Aorta (tissue), 5 donors: ENCODE results near the gene TPSD1. TPM values are rescaled to one million over a fixed set of nuclear protein-coding genes. Genes with fewer than 3 reads are reported as not detected.
"Not testable (repeated sequence)": the region's sequence is repeated elsewhere in the genome, so short reads cannot be mapped to it uniquely, and the experiment has no call there.

Experiments used
- ATAC-seq: fragments of 200-7000 bp; cut with Tn5 transposase; one replicate; pipeline ENCODE4 v1.9.1; 2022; ENCODE audit warnings: moderate library complexity; ENCODE audit not compliant: low FRiP score
- DNase-seq, 2 donors: peaks; one replicate each; pipeline ENCODE4 v3.0.0-alpha.2; 2020
- H3K27ac ChIP-seq, 2 donors: one replicate each; pipeline ENCODE4 v1.5.1; 2013; ENCODE audit warnings: low read length in 2 of 2, mild to moderate bottlenecking in 2 of 2, moderate library complexity in 2 of 2, control low read depth in 1 of 2, inconsistent platforms in 1 of 2, low read depth in 1 of 2
- H3K27me3 ChIP-seq, 2 donors: one replicate each; pipeline ENCODE4 v1.6.1; 2013; ENCODE audit warnings: control low read depth in 1 of 2, low read length in 1 of 2, mild to moderate bottlenecking in 1 of 2, moderate library complexity in 1 of 2; ENCODE audit not compliant: insufficient read depth in 2 of 2, control insufficient read depth in 1 of 2
- H3K36me3 ChIP-seq, 2 donors: one replicate each; pipeline ENCODE4 v1.6.1; 2013; ENCODE audit warnings: control low read depth in 1 of 2, low read length in 1 of 2, mild to moderate bottlenecking in 1 of 2; ENCODE audit not compliant: insufficient read depth in 2 of 2, control insufficient read depth in 1 of 2
- H3K4me1 ChIP-seq, 2 donors: one replicate each; pipeline ENCODE4 v1.6.1; 2013; ENCODE audit warnings: low read length in 2 of 2, control low read depth in 1 of 2, mild to moderate bottlenecking in 1 of 2, moderate library complexity in 1 of 2; ENCODE audit not compliant: insufficient read depth in 2 of 2, control insufficient read depth in 1 of 2
- H3K4me3 ChIP-seq, 2 donors: one replicate each; pipeline ENCODE4 v1.5.1; 2013; ENCODE audit warnings: low read length in 2 of 2, control low read depth in 1 of 2, mild to moderate bottlenecking in 1 of 2
- H3K9me3 ChIP-seq: one replicate; pipeline ENCODE4 v1.6.1; 2013; ENCODE audit warnings: mild to moderate bottlenecking, low read length; ENCODE audit not compliant: control insufficient read depth
- WGBS, 2 donors: extraction: QIAGEN DNeasy Blood & Tissue Kit; methylation state at CpG; one replicate each; pipeline ENCODE4 v1.1.7; 2013; 5-methylcytosine and 5-hydroxymethylcytosine counted together
- intact Hi-C, 2 donors: fragments of 100-400 bp; cut with DNase I; formaldehyde crosslinking; loops; one replicate each; pipeline versions ENCODE4 v1.14.2 to v1.15.0; 2022
- polyA plus RNA-seq, 2 donors: library from polyadenylated mRNA; stranded (reverse); fragments of 200-250 nt; gene quantifications; one replicate each; pipeline ENCODE4 v1.2.3, GENCODE V29; 2013
- total RNA-seq, 2 donors: library from RNA; stranded (reverse); fragmentation: NEBNext Ultra II Directional; extraction: Animal tissue kit (Norgen Biotek cat#: 25700); gene quantifications; one replicate each; pipeline ENCODE4 v1.2.1, GENCODE V29; 2021
- donor health status: healthy with polysubstance abuse.
- donor health status: Bipolar disorder and iron deficiency.
- donor health status: DM: no; HTN: no; CAD: no.
- donor health status: DM: no; HTN: no; CAD: no.
- donor health status: DM: yes; HTN: yes; CAD: no.

TPSD1 gene
- total and polyA plus RNA-seq, 4 donors: 0.38 TPM; not detected in 3

DNA sequence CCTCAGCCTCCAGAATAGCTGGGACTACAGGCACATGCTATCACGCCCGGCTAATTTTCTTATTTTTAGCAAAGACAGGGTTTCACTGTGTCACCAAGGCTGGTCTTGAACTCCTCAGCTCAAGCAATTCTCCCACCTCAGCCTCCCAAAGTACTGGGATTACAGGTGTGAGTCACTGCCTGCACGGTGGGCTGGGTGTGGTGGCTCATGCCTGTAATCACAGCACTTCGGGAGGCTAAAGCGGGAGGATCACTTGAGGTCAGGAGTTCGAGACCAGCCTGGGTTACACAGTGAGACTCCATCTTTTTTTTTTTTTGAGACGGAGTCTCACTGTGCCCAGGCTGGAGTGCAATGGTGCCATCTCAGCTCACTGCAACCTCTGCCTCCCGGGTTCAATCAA is 36.9 kb downstream of the TPSD1 start:
- H3K4me3 ChIP-seq, H3K27me3 ChIP-seq, H3K27ac ChIP-seq, H3K36me3 ChIP-seq, intact Hi-C loops, H3K4me1 ChIP-seq, ATAC-seq, DNase-seq, H3K9me3 ChIP-seq: not testable (repeated sequence)
- WGBS, 2 donors: 74 to 80% methylated on average over 8 of the region's 8 CpGs

DNA sequence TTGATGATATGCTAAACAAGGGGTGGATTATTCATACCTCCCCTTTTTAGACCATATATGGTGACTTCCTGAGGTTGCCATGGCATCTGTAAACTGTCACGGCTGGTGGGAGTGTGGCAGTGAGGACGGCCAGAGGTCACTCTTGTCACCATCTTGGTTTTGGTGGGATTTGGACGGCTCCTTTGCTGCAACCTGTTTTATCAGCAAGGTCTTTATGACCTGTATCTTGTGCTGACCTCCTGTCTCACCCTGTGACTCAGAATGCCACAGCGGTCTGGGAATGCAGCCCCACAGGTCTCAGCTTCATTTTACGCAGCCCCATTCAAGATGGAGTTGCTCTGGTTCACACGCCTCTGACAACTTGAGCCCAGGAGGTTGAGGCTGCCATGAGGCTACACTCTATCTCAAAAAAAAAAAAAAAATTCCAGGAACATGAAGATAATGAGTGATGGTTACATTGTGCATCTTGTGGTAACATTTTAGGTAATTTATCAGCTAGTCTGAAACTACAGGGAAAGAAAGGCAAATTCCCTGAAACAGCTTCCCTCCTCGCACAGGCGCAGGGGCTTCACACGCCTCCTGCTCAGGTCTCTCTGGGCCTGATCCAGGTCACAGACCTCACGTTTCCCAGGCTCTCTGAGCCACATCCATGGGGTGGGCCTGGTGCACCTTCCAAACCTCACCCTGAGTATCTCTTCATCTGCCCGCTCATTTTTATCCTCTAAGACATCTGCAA is 38.2 kb downstream of the TPSD1 start:
- Histone ChIP-seq H3K36me3 (no peaks in the 10 kb centered on the region), H3K9me3 (no peaks in the 10 kb centered on the region), H3K4me3 (no peak overlapping the region), H3K27ac (no peak overlapping the region), H3K4me1 (no peaks in the 10 kb centered on the region), H3K27me3 (no peaks in the 10 kb centered on the region)
- DNase-seq (no peak), ATAC-seq (no peak)
- intact Hi-C loops: no loop called here
- 72% methylated on average over 11 of the region's 11 CpGs for WGBS, 2 donors

DNA sequence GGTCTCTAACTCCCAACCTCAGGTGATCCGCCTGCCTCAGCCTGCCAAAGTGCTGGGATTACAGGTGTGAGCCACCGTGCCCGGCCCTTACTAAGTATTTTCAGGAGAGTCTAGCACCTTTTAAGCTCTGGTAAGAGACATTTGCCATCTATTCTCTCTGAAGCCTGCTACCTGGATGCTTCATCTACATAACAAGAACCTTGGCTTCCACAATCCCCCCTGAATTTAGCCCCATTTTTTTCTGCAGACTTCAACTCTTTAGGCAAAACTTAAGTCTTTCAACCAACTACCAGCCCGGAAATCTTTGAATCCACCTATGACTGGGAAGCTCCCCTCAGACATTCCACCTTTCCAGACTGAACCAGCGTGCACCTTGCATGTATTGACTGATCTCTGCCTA is 39.6 kb downstream of the TPSD1 start:
- 58 to 61% methylated on average over 5 of the region's 5 CpGs for WGBS, 2 donors
- DNase-seq (no peak), ATAC-seq (no peak)
- Histone ChIP-seq H3K9me3 (no peaks in the 10 kb centered on the region), H3K27me3 (no peaks in the 10 kb centered on the region), H3K36me3 (no peaks in the 10 kb centered on the region), H3K27ac (no peak overlapping the region), H3K4me3 (no peak overlapping the region), H3K4me1 (no peaks in the 10 kb centered on the region)
- intact Hi-C loops: no loop called here

DNA sequence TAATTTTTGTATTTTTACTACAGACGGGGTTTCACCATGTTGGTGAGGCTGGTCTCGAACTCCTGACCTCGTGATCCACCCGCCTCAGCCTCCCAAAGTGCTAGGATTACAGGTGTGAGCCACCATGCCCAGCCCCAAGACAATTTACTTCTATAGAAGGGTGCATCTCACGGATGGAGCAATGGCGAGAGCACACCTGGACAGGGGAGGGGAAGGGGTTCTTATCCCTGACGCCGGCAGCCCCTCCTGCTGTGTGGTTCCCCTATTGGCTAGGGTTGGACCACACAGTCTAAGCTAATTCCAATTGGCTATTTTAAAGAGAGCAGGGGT is 40.8 kb downstream of the TPSD1 start:
- H3K27me3 ChIP-seq, intact Hi-C loops: not testable (repeated sequence)

DNA sequence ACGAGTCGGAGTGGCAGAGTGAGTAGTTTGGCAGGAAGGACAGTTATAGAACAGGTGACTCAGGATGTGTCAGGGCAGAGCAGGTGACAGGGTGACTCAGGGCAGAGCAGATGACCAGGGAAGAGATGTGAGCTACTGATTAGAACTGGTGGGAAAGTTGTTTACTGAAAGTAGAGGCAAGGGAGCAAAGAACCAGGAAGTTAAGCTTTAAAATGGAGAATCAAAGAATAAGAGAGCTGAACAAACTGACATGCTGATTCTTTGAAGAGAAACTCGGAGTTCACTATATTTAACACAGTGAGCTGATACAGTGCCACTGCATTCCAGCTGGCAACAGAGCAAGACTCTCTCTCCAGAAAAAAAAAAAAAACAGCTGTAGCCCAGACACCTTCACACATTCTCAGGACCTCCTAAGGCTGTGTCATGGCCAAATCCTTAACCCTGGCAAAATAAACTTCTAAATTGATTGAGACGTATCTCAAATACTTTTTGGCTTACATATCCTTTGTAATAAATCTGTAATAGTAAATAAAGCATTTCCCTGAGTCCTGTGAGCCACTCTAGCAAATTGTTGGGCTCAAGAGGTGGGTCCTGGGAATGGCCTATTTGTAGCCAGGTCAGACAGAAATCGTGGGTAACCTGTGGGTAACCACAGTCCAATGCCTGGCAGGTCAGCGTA is 41.3 kb downstream of the TPSD1 start:
- H3K9me3 ChIP-seq: no peaks in the 10 kb centered on the region
- no peak for DNase-seq
- H3K27ac ChIP-seq: no peak overlapping the region
- H3K4me1 ChIP-seq: no peaks in the 10 kb centered on the region
- ATAC-seq: no peak
- H3K36me3 ChIP-seq: no peaks in the 10 kb centered on the region
- 10 to 13% methylated on average over 6 of the region's 6 CpGs for WGBS, 2 donors
- intact Hi-C loops: no loop called here
- H3K27me3 ChIP-seq: no peaks in the 10 kb centered on the region
- H3K4me3 ChIP-seq: no peak overlapping the region

More for the DNA sequence above, 40.8 kb downstream of the TPSD1 start:
- not testable (repeated sequence) for H3K27ac ChIP-seq, H3K4me3 ChIP-seq, H3K36me3 ChIP-seq, H3K9me3 ChIP-seq, DNase-seq, ATAC-seq, H3K4me1 ChIP-seq
- 80 to 85% methylated on average over 8 of the region's 8 CpGs for WGBS, 2 donors

DNA sequence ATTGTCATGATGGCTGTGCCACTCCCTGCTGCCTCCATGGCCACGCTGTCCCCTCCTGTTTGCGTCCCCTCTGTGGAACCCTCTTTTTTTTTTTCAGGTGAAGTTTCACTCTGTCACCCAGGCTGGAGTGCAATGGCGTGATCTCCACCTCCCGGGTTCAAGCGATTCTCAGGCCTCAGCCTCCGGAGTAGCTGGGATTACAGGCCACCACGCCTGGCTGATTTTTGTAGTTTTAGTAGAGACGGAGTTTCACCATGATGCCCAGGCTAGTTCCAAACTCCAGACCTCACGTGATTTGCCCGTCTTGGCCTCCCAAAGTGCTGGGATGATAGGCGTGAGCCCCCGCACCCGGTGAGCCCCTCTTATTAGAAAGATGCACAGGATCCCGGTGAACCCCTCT is 42.5 kb downstream of the TPSD1 start:
- Histone ChIP-seq H3K27me3 (no peaks in the 10 kb centered on the region), H3K4me3 (no peak overlapping the region), H3K9me3 (no peaks in the 10 kb centered on the region), H3K36me3 (no peaks in the 10 kb centered on the region), H3K27ac (no peak overlapping the region), H3K4me1 (no peaks in the 10 kb centered on the region)
- DNase-seq: no peak
- no peak for ATAC-seq
- intact Hi-C loops: no loop called here
- 94% methylated on average over 14 of the region's 14 CpGs for WGBS, 2 donors

DNA sequence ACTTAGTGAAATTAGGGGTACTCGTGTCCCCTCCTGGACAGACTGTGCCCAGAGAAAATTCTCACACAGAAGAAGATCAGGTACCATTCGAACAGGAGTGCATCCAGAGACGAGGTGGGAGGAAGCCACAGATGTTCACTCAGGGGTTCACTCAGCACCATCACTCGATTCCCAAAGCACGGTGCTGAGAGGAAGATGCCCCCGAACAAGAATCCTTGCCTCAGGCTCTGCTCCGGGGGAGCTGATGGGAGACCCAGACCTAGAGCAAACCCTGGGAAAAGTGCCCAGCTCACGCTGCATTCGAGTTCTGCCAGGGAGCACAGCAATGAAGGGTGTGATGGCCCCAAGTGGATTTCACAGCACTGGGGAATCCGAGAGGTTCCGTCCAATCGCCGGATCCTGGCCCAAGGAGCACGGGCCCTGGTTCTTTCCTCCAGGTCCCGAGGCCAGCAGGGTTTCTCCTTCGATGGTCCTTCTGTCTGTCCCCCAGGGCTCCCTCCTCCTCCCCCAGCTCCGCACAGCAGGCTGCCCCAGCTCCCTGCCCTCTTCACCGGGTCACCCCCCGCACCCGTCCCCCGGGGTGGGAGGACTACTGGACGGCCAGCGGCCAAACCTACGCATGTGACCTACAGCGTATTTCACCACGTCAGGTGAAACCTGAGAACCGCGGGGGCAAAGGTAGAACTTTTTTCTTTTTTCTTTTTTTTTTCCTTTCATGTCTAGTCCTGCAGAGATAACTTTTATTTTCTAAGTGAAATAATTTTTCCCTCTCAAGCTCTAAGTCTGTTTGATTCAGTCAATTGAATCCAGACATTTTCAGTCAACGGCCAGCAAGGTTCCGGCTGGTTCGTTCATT is 43.4 kb downstream of the TPSD1 start:
- Histone ChIP-seq H3K4me1 (no peaks in the 10 kb centered on the region), H3K36me3 (no peaks in the 10 kb centered on the region), H3K4me3 (no peak overlapping the region), H3K9me3 (no peaks in the 10 kb centered on the region), H3K27ac (no peak overlapping the region), H3K27me3 (no peaks in the 10 kb centered on the region)
- 72 to 73% methylated on average over 31 of the region's 31 CpGs for WGBS, 2 donors
- DNase-seq: no peak
- intact Hi-C loops: no loop called here
- ATAC-seq: no peak

DNA sequence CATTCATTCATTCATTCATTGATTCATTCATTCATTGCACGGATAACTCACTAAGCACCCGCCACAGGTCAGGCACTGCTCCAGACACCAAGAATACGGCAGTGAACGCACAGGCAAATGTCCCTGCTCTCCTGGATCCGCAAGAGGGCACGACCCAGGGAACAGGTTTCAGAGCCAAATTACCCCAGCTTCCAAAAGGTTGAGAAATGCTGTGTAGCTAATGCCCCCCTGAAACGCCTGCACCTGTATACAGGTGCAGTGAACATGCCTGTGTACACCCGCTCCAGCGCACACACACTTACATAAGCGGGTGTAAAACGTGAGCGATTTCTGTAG is 44.0 kb downstream of the TPSD1 start:
- intact Hi-C loops: loop anchor here in 1 of 2 donors (10.0 kb wide), 1 partner anchor 115 kb away; the partner anchor contains the start of gene UNKL
- WGBS, 2 donors: 75 to 84% methylated on average over 12 of the region's 12 CpGs
- Histone ChIP-seq H3K27me3 (no peaks in the 10 kb centered on the region), H3K4me3 (no peak overlapping the region), H3K27ac (no peak overlapping the region), H3K36me3 (no peaks in the 10 kb centered on the region), H3K4me1 (no peaks in the 10 kb centered on the region), H3K9me3 (no peaks in the 10 kb centered on the region)
- ATAC-seq (no peak), DNase-seq (no peak)
